GM10847 (cell line): ENCODE data around the gene SAP30.

Experiments used
- POLR2A ChIP-seq: IDR thresholded peaks from 2 replicates; pipeline ENCODE4 v1.6.1; 2011; ENCODE audit not compliant: insufficient read length; ENCODE audit errors: extremely low read depth

The SAP30 gene

GRCh38 chr4:173391701-173392100, 20.9 kb downstream of the SAP30 start:
- TF ChIP-seq POLR2A = no peak

- TF ChIP-seq POLR2A = no peak
Measured at GRCh38 chr4:173397604-173398003, 26.9 kb downstream of the SAP30 start.

GRCh38 chr4:173398220-173398619, 27.5 kb downstream of the SAP30 start:
- TF ChIP-seq POLR2A = no peak

GRCh38 chr4:173398779-173399415, 28.1 kb downstream of the SAP30 start, which contains the start of gene SCRG1:
TSS of gene SCRG1 (minus strand) at chr4:173399116. CDS start at chr4:173391414, 7,702 bp downstream.
- no peak for TF ChIP-seq POLR2A

GRCh38 chr4:173401063-173401462, 30.3 kb downstream of the SAP30 start:
- TF ChIP-seq POLR2A = no peak

- no peak for TF ChIP-seq POLR2A
Measured at GRCh38 chr4:173403051-173403450, 32.3 kb downstream of the SAP30 start.

GRCh38 chr4:173404296-173404865, 33.6 kb downstream of the SAP30 start:
- TF ChIP-seq POLR2A = no peak

- TF ChIP-seq POLR2A = no peak
Measured at GRCh38 chr4:173405840-173406606, 35.3 kb downstream of the SAP30 start.

GRCh38 chr4:173410079-173410478, 39.3 kb downstream of the SAP30 start:
- TF ChIP-seq POLR2A = no peak

GRCh38 chr4:173411106-173411693, 40.4 kb downstream of the SAP30 start:
- TF ChIP-seq POLR2A = no peak

- TF ChIP-seq POLR2A = no peak
Measured at GRCh38 chr4:173413036-173413435, 42.3 kb downstream of the SAP30 start.

GRCh38 chr4:173414456-173414855, 43.7 kb downstream of the SAP30 start:
- no peak for TF ChIP-seq POLR2A

- TF ChIP-seq POLR2A = no peak
Measured at GRCh38 chr4:173415092-173415491, 44.3 kb downstream of the SAP30 start.

GRCh38 chr4:173415885-173416653, 45.3 kb downstream of the SAP30 start:
- no peak for TF ChIP-seq POLR2A

GRCh38 chr4:173417833-173418232, 47.1 kb downstream of the SAP30 start:
- TF ChIP-seq POLR2A = no peak
